Inflammatory macrophage treated with lipopolysaccharide for 4 hours (primary cell): ENCODE results near the gene SLC29A4.

Experiments used
- DNase-seq: peaks from one replicate; pipeline ENCODE4 v3.0.0-alpha.2; 2020

SLC29A4 gene

DNA sequence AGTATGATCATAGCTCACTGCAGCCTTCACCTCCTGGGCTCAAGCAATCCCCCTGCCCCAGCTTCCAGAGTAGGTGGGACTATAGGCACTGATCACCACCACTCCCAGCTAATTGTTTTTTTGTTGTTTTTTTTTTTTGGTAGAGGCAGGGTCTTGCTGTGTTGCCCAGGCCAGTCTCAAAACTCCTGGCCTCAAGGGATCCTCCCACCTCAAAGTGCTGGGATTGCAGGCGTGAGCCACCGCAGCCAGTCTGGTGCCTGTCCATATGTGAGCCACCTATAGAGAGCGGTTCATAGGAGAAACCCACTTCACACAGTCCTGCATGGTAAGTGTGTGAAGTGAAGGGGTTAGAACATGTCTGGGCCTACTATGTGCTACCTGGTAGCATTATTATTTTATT lies 47.5 kb downstream of the SLC29A4 start:
- DNase-seq, result no peak

- DNase-seq, result no peak
These were observed 49.8 kb downstream of the SLC29A4 start for GRCh38 chr7:5332579-5332978.

DNA sequence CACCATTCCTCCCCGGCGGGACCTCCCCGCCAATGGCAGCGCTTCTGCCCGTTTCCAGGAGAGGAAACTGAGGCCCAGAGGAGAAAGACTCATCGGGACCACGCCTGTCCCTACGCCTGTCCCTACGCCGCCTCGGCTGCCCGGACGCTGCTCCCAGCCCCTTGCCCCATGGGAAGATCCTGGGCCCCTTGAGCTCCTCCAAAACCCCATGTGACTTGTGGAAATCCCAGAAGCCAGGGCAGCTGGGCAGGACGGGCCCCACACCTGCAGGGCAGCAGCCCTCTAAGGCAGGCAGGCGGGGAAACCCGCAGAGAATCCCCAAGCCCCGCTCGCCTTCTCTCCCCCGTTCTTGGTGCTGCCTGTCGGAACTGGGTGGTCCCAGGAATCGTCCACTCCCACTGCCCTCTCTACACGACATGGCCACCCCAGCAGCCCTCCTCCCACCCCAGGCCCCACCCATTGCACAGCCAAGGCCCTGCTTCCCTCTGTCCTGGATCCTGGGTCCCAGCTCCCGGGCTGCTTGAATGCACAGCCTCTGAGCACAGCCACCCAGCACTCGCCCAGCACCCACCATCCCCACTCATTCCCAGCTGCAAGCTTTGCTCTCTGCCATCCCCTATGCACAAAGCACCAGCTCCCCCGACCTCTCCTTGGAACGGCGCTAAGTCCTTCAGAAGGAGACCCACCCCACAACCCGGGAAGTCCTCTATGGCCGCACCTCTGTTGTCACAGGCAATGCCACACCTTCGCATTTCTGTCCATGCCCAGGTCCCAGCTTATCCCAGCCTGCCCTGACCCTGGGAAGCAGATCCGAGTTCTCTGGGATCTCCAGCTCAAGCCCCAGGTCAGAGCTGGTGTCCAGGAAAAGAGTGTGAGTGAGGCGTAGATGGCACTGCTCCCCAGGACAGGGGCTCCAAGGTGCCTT lies 50.6 kb downstream of the SLC29A4 start:
- DNase-seq, result no peak

- no peak for DNase-seq
These were observed 51.9 kb downstream of the SLC29A4 start for GRCh38 chr7:5334671-5335070.

DNA sequence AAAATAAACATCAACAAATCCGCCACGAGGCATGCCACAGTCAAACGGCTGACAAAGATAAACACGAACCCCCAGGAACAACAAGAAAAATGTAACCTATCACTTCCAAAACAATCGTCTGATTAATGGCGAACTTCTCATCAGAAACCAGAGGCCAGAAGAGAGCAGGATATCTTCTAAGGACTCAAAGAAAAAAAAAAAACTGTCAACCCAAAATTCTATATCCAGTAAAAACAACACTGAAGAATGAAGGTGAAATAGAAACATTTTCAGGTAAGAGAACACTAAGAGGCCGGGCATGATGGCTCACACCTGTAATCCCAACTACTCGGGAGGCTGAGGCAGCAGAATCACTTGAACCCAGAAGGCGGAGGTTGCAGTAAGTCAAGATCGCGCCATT lies 54.3 kb downstream of the SLC29A4 start:
- DNase-seq, result no peak

- DNase-seq, result no peak
These were observed 57.2 kb downstream of the SLC29A4 start for GRCh38 chr7:5339955-5340354.

- no peak for DNase-seq
These were observed 59.9 kb downstream of the SLC29A4 start for GRCh38 chr7:5342631-5343030.

GRCh38 chr7:5343884-5344283 lies 61.1 kb downstream of the SLC29A4 start:
- DNase-seq, result no peak

GRCh38 chr7:5344342-5344741 lies 61.6 kb downstream of the SLC29A4 start:
- DNase-seq, result no peak

- no peak for DNase-seq
These were observed 62.4 kb downstream of the SLC29A4 start for GRCh38 chr7:5345171-5345570.

- DNase-seq, result no peak
These were observed 62.9 kb downstream of the SLC29A4 start for GRCh38 chr7:5345671-5346070.

- DNase-seq, result no peak
These were observed 65.6 kb downstream of the SLC29A4 start for GRCh38 chr7:5348134-5349004.

- DNase-seq, result no peak
These were observed 66.2 kb downstream of the SLC29A4 start for GRCh38 chr7:5349005-5349380.

GRCh38 chr7:5349437-5350173 lies 66.9 kb downstream of the SLC29A4 start:
- DNase-seq, result no peak

GRCh38 chr7:5350174-5350463 lies 67.4 kb downstream of the SLC29A4 start:
- no peak for DNase-seq

- DNase-seq, result no peak
These were observed 68.0 kb downstream of the SLC29A4 start for GRCh38 chr7:5350600-5351385.

DNA sequence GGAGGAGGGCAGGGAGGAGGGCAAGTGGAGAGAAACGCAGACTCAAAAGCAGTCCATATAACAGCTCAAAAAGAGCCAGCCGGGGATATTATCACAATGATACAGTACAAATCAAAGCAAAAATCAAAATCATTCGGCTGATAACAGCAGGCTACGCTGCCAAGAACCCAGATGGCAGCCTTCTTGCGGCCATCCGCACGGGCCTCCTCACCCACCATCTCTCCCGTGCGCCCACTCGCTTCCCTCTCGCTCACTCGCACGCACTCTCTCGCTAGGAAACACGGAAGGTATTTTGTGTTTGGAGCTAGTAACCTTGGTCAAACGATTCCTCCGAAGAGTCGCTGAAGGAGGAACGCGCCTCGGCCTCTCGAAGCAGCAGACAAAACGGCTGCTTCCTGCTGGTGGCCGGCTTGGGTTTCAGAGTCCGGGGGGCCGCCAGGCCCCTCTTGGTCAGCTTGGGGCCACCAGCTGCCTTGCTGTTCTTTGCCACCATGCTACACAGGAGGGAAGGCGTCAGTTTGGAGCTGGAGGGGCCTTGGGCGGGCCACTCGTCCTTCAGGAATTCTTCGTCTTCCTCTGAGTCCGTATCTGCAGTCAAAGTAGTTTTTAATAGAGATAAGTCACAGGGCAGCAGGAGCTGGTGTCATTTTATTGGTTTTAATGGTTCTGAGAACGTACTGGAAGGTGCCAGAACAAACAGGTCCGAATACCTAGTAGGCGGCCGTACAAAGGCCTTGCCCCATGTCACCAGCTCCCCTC lies 68.9 kb downstream of the SLC29A4 start:
- no peak for DNase-seq

GRCh38 chr7:5352440-5353010 lies 69.8 kb downstream of the SLC29A4 start:
- no peak for DNase-seq

DNA sequence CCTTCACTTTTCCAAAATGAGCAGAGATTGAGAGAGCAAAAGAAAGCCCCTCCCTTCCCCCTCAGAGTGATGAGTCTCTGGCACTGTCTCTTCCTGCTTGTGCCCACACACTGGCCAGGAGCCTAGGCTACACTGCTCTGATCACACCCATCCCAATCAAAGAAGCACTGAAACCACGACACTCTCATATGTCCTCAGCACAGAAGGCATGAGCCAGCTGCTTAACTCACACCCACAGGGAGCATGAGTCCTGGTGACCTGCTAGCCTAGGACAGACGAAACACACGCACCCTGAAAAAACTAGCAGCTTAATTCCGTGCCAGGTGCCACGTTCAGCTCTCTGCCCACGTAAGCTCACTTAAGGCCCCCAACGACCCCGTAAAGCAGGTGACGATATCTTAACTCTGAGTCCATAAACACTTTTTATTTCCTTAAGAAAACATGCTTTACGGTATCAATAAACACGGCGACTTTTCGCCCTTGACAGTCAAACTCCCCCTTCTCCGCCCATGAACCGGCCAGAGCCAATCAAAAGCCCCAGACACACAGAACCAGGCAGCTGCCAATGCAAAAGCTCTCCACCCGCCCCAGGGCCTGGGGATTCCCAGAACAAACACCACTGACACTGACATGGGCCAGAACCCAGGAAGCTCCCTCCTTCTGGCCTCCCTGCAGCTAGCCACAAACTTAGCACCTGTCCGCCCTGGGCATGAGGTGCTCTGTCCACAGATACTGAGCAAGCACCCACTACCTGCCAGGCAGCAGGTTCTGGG lies 71.9 kb downstream of the SLC29A4 start:
- peak; percentile 34 for DNase-seq
